HepG2 (cell line): Measurements from ENCODE around the gene PHACTR1. TPM values are rescaled to one million over a fixed set of nuclear protein-coding genes. Genes with fewer than 3 reads are reported as not detected.

ENCODE experiments used
- ARNTL ChIP-seq: sonication (generic); formaldehyde crosslinking; IDR thresholded peaks from 2 replicates; pipeline ENCODE4 v1.4.0; 2020; ENCODE audit warnings: mild to moderate bottlenecking, missing genetic modification reagents
- ETV5 ChIP-seq: IDR thresholded peaks from 2 replicates; pipeline ENCODE4 v1.6.1; 2018; ENCODE audit warnings: missing biosample characterization, missing genetic modification reagents, inconsistent platforms, borderline replicate concordance
- EZH2 ChIP-seq: conservative IDR thresholded peaks from 2 replicates; pipeline ENCODE4 v1.6.1; 2012; ENCODE audit warnings: mild to moderate bottlenecking, low read depth, low read length, moderate library complexity
- FIP1L1 ChIP-seq: fragments of 200-400 bp; formaldehyde crosslinking; IDR thresholded peaks from 2 replicates; pipeline ENCODE4 v1.6.1; 2018; ENCODE audit warnings: low read depth, mild to moderate bottlenecking, low read length, moderate library complexity, borderline replicate concordance; ENCODE audit not compliant: insufficient read depth
- GPN1 ChIP-seq: sonication (generic); formaldehyde crosslinking; IDR thresholded peaks from 2 replicates; pipeline ENCODE4 v1.5.1; 2020; ENCODE audit warnings: missing genetic modification reagents, borderline replicate concordance
- HMG20B ChIP-seq: conservative IDR thresholded peaks from 2 replicates; pipeline ENCODE4 v1.6.1; 2016; ENCODE audit warnings: missing genetic modification reagents, missing compliant biosample characterization
- HOXA9 ChIP-seq: sonication (generic); formaldehyde crosslinking; IDR thresholded peaks from 2 replicates; pipeline ENCODE4 v1.8.1; 2022; ENCODE audit warnings: missing genetic modification reagents, mild to moderate bottlenecking, moderate library complexity, borderline replicate concordance
- MEIS1 ChIP-seq: sonication (generic); formaldehyde crosslinking; IDR thresholded peaks from 2 replicates; pipeline ENCODE4 v1.9.0; 2021; ENCODE audit warnings: mild to moderate bottlenecking, missing genetic modification reagents, moderate library complexity, borderline replicate concordance
- MIXL1 ChIP-seq: IDR thresholded peaks from 2 replicates; pipeline ENCODE4 v1.6.1; 2016
- MXD4 ChIP-seq: IDR thresholded peaks from 2 replicates; pipeline ENCODE4 v1.6.1; 2016; ENCODE audit warnings: mild to moderate bottlenecking, missing biosample characterization, missing genetic modification reagents
- NFIC ChIP-seq: IDR thresholded peaks from 2 replicates; pipeline ENCODE4 v1.6.1; 2012; ENCODE audit warnings: mild to moderate bottlenecking, low read length, inconsistent platforms
- NR2C2 ChIP-seq: sonication (generic); formaldehyde crosslinking; IDR thresholded peaks from 2 replicates; pipeline ENCODE4 v1.4.0; 2020; ENCODE audit warnings: missing genetic modification reagents, mild to moderate bottlenecking, moderate library complexity, borderline replicate concordance
- TEAD3 ChIP-seq: optimal IDR thresholded peaks from 2 replicates; pipeline ENCODE3; 2016; ENCODE audit warnings: borderline replicate concordance
- XBP1 ChIP-seq: sonication (generic); formaldehyde crosslinking; IDR thresholded peaks from 2 replicates; pipeline ENCODE4 v1.5.0; 2020; ENCODE audit warnings: missing genetic modification reagents
- ZNF256 ChIP-seq: sonication (generic); formaldehyde crosslinking; conservative IDR thresholded peaks from 2 replicates; pipeline ENCODE4 v1.4.0; 2020; ENCODE audit warnings: missing genetic modification reagents
- ZNF331 ChIP-seq: sonication (generic); formaldehyde crosslinking; IDR thresholded peaks from 2 replicates; pipeline ENCODE4 v1.4.0; 2020; ENCODE audit warnings: missing genetic modification reagents
- ZNF383 ChIP-seq: sonication (generic); formaldehyde crosslinking; IDR thresholded peaks from 2 replicates; pipeline ENCODE4 v1.4.0; 2020; ENCODE audit warnings: missing genetic modification reagents, mild to moderate bottlenecking, borderline replicate concordance
- ZNF558 ChIP-seq: sonication (generic); formaldehyde crosslinking; IDR thresholded peaks from 2 replicates; pipeline ENCODE4 v1.9.0; 2022; ENCODE audit warnings: mild to moderate bottlenecking, missing genetic modification reagents, borderline replicate concordance
- ZNF879 ChIP-seq: sonication (generic); formaldehyde crosslinking; IDR thresholded peaks from 2 replicates; pipeline ENCODE4 v1.8.1; 2023; ENCODE audit warnings: missing genetic modification reagents
- ZSCAN31 ChIP-seq: sonication (generic); formaldehyde crosslinking; IDR thresholded peaks from 2 replicates; pipeline ENCODE4 v1.5.0; 2020; ENCODE audit warnings: low read depth, mild to moderate bottlenecking, missing genetic modification reagents
- polyA plus RNA-seq, 8 experiments: library from polyadenylated mRNA; depleted of rRNA in 3 of 8; stranded (reverse) in 7 of 8; unstranded in 1 of 8; fragments of >200 nt; fragmentation: Illumina TruSeq in 4 of 8; extraction: Trizol in 4 of 8; gene quantifications; 2 replicates each; pipeline versions ENCODE4 v1.2.1 to v1.2.3, GENCODE V29; 2011 to 2016; ENCODE audit warnings: low read depth in 4 of 8, missing spikeins in 1 of 8, mixed read lengths in 1 of 8; ENCODE audit not compliant: insufficient read depth in 1 of 8
- total RNA-seq, 5 experiments: library from RNA; depleted of rRNA; stranded (reverse); fragments of >200 nt; fragmentation: Illumina TruSeq; extraction: Trizol; gene quantifications; 2 replicates each; pipeline ENCODE4 v1.2.3, GENCODE V29; 2016; ENCODE audit warnings: low read depth in 1 of 5
- TF ChIP-seq, protein P1 (sequence below): fragments of 450-650 bp; IDR thresholded peaks from 2 replicates; pipeline ENCODE4 v1.6.1; 2017; ENCODE audit warnings: mild to moderate bottlenecking
- TF ChIP-seq, protein P2 (sequence below): IDR thresholded peaks from 2 replicates; pipeline ENCODE4 v1.6.1; 2016; ENCODE audit warnings: control low read depth
- TF ChIP-seq, protein P3 (sequence below): sonication (generic); formaldehyde crosslinking; IDR thresholded peaks from 2 replicates; pipeline ENCODE4 v1.4.0; 2020; ENCODE audit warnings: low read depth, missing genetic modification reagents
- TF ChIP-seq, protein P4 (sequence below): sonication (generic); formaldehyde crosslinking; IDR thresholded peaks from 2 replicates; pipeline ENCODE4 v1.8.0; 2022; ENCODE audit warnings: missing genetic modification reagents, mild to moderate bottlenecking, inconsistent platforms, borderline replicate concordance

Gene PHACTR1
- total and polyA plus RNA-seq, 2 of the 13 experiments (the other 11 are each of a cell fraction or from before 2014, with no cell fraction given): 0.09 TPM; not detected in 1

DNA sequence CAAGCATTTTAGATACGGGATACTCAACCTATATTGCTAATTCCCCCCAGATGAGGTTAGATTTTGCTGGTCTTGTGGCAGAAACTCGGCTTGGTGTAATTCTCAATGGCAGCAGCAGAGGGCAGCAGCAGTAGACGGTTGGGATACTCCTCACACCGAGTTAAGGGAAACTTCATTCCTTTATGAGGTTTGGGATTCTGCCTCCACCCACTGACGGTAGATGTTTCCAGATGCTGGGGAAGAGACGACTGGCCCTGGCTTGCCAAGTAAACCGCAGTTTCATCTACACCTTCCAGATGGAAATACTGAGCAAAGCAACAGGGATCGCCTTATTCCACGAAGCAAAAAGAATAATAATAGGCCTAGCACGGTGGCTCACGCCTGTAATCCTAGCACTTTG lies 620.0 kb downstream of the PHACTR1 start (continued):
- TF ChIP-seq ZNF558: no peak
- TF ChIP-seq, protein P1, sequence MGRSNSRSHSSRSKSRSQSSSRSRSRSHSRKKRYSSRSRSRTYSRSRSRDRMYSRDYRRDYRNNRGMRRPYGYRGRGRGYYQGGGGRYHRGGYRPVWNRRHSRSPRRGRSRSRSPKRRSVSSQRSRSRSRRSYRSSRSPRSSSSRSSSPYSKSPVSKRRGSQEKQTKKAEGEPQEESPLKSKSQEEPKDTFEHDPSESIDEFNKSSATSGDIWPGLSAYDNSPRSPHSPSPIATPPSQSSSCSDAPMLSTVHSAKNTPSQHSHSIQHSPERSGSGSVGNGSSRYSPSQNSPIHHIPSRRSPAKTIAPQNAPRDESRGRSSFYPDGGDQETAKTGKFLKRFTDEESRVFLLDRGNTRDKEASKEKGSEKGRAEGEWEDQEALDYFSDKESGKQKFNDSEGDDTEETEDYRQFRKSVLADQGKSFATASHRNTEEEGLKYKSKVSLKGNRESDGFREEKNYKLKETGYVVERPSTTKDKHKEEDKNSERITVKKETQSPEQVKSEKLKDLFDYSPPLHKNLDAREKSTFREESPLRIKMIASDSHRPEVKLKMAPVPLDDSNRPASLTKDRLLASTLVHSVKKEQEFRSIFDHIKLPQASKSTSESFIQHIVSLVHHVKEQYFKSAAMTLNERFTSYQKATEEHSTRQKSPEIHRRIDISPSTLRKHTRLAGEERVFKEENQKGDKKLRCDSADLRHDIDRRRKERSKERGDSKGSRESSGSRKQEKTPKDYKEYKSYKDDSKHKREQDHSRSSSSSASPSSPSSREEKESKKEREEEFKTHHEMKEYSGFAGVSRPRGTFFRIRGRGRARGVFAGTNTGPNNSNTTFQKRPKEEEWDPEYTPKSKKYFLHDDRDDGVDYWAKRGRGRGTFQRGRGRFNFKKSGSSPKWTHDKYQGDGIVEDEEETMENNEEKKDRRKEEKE: no peak
- TF ChIP-seq XBP1 (CRISPR knock-in tag): no peak
- peak; percentile 41 for TF ChIP-seq TEAD3
- TF ChIP-seq, protein P2, sequence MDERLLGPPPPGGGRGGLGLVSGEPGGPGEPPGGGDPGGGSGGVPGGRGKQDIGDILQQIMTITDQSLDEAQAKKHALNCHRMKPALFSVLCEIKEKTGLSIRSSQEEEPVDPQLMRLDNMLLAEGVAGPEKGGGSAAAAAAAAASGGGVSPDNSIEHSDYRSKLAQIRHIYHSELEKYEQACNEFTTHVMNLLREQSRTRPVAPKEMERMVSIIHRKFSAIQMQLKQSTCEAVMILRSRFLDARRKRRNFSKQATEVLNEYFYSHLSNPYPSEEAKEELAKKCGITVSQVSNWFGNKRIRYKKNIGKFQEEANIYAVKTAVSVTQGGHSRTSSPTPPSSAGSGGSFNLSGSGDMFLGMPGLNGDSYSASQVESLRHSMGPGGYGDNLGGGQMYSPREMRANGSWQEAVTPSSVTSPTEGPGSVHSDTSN (CRISPR knock-in tag): no peak
- TF ChIP-seq, protein P3, sequence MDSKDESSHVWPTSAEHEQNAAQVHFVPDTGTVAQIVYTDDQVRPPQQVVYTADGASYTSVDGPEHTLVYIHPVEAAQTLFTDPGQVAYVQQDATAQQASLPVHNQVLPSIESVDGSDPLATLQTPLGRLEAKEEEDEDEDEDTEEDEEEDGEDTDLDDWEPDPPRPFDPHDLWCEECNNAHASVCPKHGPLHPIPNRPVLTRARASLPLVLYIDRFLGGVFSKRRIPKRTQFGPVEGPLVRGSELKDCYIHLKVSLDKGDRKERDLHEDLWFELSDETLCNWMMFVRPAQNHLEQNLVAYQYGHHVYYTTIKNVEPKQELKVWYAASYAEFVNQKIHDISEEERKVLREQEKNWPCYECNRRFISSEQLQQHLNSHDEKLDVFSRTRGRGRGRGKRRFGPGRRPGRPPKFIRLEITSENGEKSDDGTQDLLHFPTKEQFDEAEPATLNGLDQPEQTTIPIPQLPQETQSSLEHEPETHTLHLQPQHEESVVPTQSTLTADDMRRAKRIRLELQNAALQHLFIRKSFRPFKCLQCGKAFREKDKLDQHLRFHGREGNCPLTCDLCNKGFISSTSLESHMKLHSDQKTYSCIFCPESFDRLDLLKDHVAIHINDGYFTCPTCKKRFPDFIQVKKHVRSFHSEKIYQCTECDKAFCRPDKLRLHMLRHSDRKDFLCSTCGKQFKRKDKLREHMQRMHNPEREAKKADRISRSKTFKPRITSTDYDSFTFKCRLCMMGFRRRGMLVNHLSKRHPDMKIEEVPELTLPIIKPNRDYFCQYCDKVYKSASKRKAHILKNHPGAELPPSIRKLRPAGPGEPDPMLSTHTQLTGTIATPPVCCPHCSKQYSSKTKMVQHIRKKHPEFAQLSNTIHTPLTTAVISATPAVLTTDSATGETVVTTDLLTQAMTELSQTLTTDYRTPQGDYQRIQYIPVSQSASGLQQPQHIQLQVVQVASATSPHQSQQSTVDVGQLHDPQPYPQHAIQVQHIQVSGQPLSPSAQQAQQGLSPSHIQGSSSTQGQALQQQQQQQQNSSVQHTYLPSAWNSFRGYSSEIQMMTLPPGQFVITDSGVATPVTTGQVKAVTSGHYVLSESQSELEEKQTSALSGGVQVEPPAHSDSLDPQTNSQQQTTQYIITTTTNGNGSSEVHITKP (CRISPR knock-in tag): no peak
- no peak for TF ChIP-seq MXD4 (CRISPR knock-in tag)
- TF ChIP-seq ZNF879 (CRISPR knock-in tag): no peak
- 0 out of 2 replicates have a peak, but pooled peaks have one; percentile 14 for TF ChIP-seq ZNF331 (CRISPR knock-in tag)
- TF ChIP-seq, protein P4, sequence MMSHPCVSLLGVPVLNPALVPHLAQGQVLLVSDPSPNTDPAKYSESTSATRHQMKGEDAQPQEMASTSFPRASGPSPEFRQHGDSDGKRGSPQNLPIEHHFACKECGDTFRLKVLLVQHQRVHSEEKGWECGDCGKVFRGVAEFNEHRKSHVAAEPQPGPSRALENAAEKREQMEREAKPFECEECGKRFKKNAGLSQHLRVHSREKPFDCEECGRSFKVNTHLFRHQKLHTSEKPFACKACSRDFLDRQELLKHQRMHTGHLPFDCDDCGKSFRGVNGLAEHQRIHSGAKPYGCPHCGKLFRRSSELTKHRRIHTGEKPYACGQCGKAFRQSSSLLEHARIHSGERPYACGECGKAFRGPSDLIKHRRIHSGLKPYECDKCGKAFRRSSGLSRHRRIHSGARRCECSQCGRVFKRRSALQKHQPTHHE (CRISPR knock-in tag): no peak
- TF ChIP-seq GPN1 (CRISPR knock-in tag): no peak
- TF ChIP-seq ETV5 (CRISPR knock-in tag): no peak
- no peak for TF ChIP-seq EZH2
- peak; percentile 39; the same call in 1 of the 2 replicates for TF ChIP-seq MIXL1
- TF ChIP-seq ZSCAN31 (CRISPR knock-in tag): no peak
- no peak for TF ChIP-seq MEIS1
- no peak for TF ChIP-seq HMG20B
- TF ChIP-seq ZNF256: no peak
- TF ChIP-seq ARNTL: peak; percentile 28; the same call in 1 of the 2 replicates
- TF ChIP-seq NFIC: no peak
- no peak for TF ChIP-seq HOXA9 (CRISPR knock-in tag)
- no peak for TF ChIP-seq FIP1L1
- TF ChIP-seq ZNF383: no peak
- no peak for TF ChIP-seq NR2C2 (CRISPR knock-in tag)
